Keratinocyte (primary cell): ENCODE measurements around the gene PCCA. TPM values are rescaled to one million over a fixed set of nuclear protein-coding genes. Genes with fewer than 3 reads are reported as not detected.

Source experiments
- DNase-seq: peaks from one replicate; pipeline ENCODE4 v3.0.0-alpha.2; 2011; ENCODE audit warnings: low read depth, missing footprints, low spot score
- FAIRE-seq: peaks from 2 replicates; lab custom pipeline; 2011; peaks lifted over from hg19 to GRCh38; lab: Jason Lieb, UNC
- H2AFZ ChIP-seq: 2 replicates; pipeline ENCODE4 v1.6.0; 2012; ENCODE audit warnings: low read length, control low read depth, inconsistent platforms; ENCODE audit not compliant: control insufficient read depth
- H3K27ac ChIP-seq: 2 replicates; pipeline ENCODE4 v1.5.1; 2011; ENCODE audit warnings: low read length; ENCODE audit not compliant: control insufficient read depth, insufficient read depth
- H3K27me3 ChIP-seq: 3 replicates; pipeline ENCODE4 v1.6.0; 2011; ENCODE audit warnings: low read length; ENCODE audit not compliant: control insufficient read depth, insufficient read depth; ENCODE audit errors: extremely low read depth
- H3K36me3 ChIP-seq, 2 experiments: 2 replicates in 1 of 2; 3 replicates in 1 of 2; pipeline ENCODE4 v1.5.1; 2011; ENCODE audit warnings: low read length in 2 of 2, mild to moderate bottlenecking in 1 of 2; ENCODE audit not compliant: control insufficient read depth in 2 of 2, insufficient read depth in 2 of 2; ENCODE audit errors: extremely low read depth in 1 of 2
- H3K4me1 ChIP-seq: 3 replicates; pipeline ENCODE4 v1.5.1; 2011; ENCODE audit warnings: low read length; ENCODE audit not compliant: control insufficient read depth, insufficient read depth; ENCODE audit errors: extremely low read depth
- H3K4me2 ChIP-seq: 3 replicates; pipeline ENCODE4 v1.6.0; 2011; ENCODE audit warnings: low read depth, low read length; ENCODE audit not compliant: control insufficient read depth, insufficient read depth; ENCODE audit errors: extremely low read depth
- H3K4me3 ChIP-seq, 3 experiments: fragments of 200-600 bp in 1 of 3; sonication (generic) in 1 of 3; 2 replicates in 2 of 3; 3 replicates in 1 of 3; pipeline ENCODE4 v1.5.1; 2011 to 2016; ENCODE audit warnings: low read length in 3 of 3, mild to moderate bottlenecking in 3 of 3, control low read depth in 2 of 3, inconsistent platforms in 1 of 3, low read depth in 1 of 3, mixed read lengths in 1 of 3, mixed run types in 1 of 3, moderate library complexity in 1 of 3; ENCODE audit not compliant: control insufficient read depth in 2 of 3, insufficient read depth in 2 of 3; ENCODE audit errors: extremely low read depth in 1 of 3
- H3K79me2 ChIP-seq: 2 replicates; pipeline ENCODE4 v1.6.0; 2012; ENCODE audit warnings: low read length; ENCODE audit not compliant: control insufficient read depth, insufficient read depth
- H3K9ac ChIP-seq: 3 replicates; pipeline ENCODE4 v1.6.0; 2011; ENCODE audit warnings: low read length; ENCODE audit not compliant: control insufficient read depth, insufficient read depth; ENCODE audit errors: extremely low read depth
- H3K9me1 ChIP-seq: 3 replicates; pipeline ENCODE4 v1.6.0; 2011; ENCODE audit warnings: low read length; ENCODE audit not compliant: control insufficient read depth, insufficient read depth; ENCODE audit errors: extremely low read depth
- H3K9me3 ChIP-seq: 2 replicates; pipeline ENCODE4 v1.5.1; 2012; ENCODE audit warnings: low read depth, low read length; ENCODE audit not compliant: control insufficient read depth
- H4K20me1 ChIP-seq: 3 replicates; pipeline ENCODE4 v1.6.0; 2011; ENCODE audit warnings: low read length; ENCODE audit not compliant: control insufficient read depth, insufficient read depth; ENCODE audit errors: extremely low read depth
- CTCF ChIP-seq, 3 experiments: IDR thresholded peaks in 1 of 3; conservative IDR thresholded peaks in 1 of 3; optimal IDR thresholded peaks in 1 of 3; 2 replicates in 2 of 3; 3 replicates in 1 of 3; pipeline versions ENCODE3 to v1.5.1; 2011; ENCODE audit warnings: low read length in 3 of 3, mild to moderate bottlenecking in 3 of 3, moderate library complexity in 2 of 3, control low read depth in 1 of 3, inconsistent platforms in 1 of 3; ENCODE audit not compliant: insufficient read depth in 2 of 3; ENCODE audit errors: extremely low read depth in 1 of 3
- EZH2 ChIP-seq: IDR thresholded peaks from one replicate; pipeline ENCODE4 v1.6.1; 2012; ENCODE audit warnings: inconsistent platforms, mild to moderate bottlenecking, low read length, moderate library complexity
- dilution Hi-C: fragments of 300-500 bp; cut with MboI; formaldehyde crosslinking; loops from one replicate; pipeline ENCODE4 v1.7.0; 2020; ENCODE audit warnings: low sequenced_read_pairs; ENCODE audit not compliant: extremely low pct_ligation_motif_present
- polyA plus RNA-seq, 5 experiments: library from polyadenylated mRNA; depleted of rRNA in 3 of 5; stranded (reverse) in 3 of 5; stranded (forward) in 1 of 5; unstranded in 1 of 5; fragments of >200 nt; gene quantifications; 1 replicate in 1 of 5; 2 replicates in 3 of 5; 3 replicates in 1 of 5; pipeline versions ENCODE4 v1.2.1 to v1.2.3, GENCODE V29; 2011 to 2012; ENCODE audit warnings: missing spikeins in 2 of 5, low read depth in 1 of 5, low replicate concordance in 1 of 5

Gene PCCA
- polyA plus RNA-seq, 1 donor (not counting 4 experiments of a cell fraction or from before 2014, with no cell fraction given) = 8.1 TPM

- no peaks in the 10 kb centered on the region for H3K9me1 ChIP-seq
- no peak overlapping the region for H3K27ac ChIP-seq
- H3K4me2 ChIP-seq = no peak overlapping the region
- no peak overlapping the region for H3K9ac ChIP-seq
- H4K20me1 ChIP-seq = no peaks in the 10 kb centered on the region
- no peaks in the 10 kb centered on the region for H3K79me2 ChIP-seq
- no peaks in the 10 kb centered on the region for H3K4me1 ChIP-seq
- H3K36me3 ChIP-seq = no peaks in the 10 kb centered on the region
- no peak overlapping the region for H2AFZ ChIP-seq
- no peak overlapping the region for H3K4me3 ChIP-seq
- FAIRE-seq = no peak
- H3K9me3 ChIP-seq = no peaks in the 10 kb centered on the region
- TF ChIP-seq EZH2 (no peak), CTCF (optimal IDR thresholded peaks at IDR 0.05 in 1 of 3, IDR thresholded peaks at IDR 0.05 in 1 of 3, conservative IDR thresholded peaks at IDR 0.05 in 1 of 3; ENCODE audit: extremely low read depth in 1 of 3, insufficient read depth in 2 of 3, low read length in 3 of 3) (no peak)
- DNase-seq = no peak
- H3K27me3 ChIP-seq = no peaks in the 10 kb centered on the region
- dilution Hi-C loops = no loop called here
These were observed 354.5 kb downstream of the PCCA start for GRCh38 chr13:100443278-100443997.

GRCh38 chr13:100443998-100444328 is 355.1 kb downstream of the PCCA start:
- no peaks in the 10 kb centered on the region for H3K9me1 ChIP-seq
- H3K4me1 ChIP-seq = no peaks in the 10 kb centered on the region
- FAIRE-seq = no peak
- no peak for DNase-seq
- no peak overlapping the region for H3K27ac ChIP-seq
- no peaks in the 10 kb centered on the region for H3K27me3 ChIP-seq
- no peak overlapping the region for H3K4me2 ChIP-seq
- no peaks in the 10 kb centered on the region for H3K9me3 ChIP-seq
- TF ChIP-seq EZH2 (no peak), CTCF (optimal IDR thresholded peaks at IDR 0.05 in 1 of 3, IDR thresholded peaks at IDR 0.05 in 1 of 3, conservative IDR thresholded peaks at IDR 0.05 in 1 of 3; ENCODE audit: extremely low read depth in 1 of 3, insufficient read depth in 2 of 3, low read length in 3 of 3) (no peak)
- H2AFZ ChIP-seq = no peak overlapping the region
- no peaks in the 10 kb centered on the region for H3K36me3 ChIP-seq
- dilution Hi-C loops = no loop called here
- H3K79me2 ChIP-seq = no peaks in the 10 kb centered on the region
- H4K20me1 ChIP-seq = no peaks in the 10 kb centered on the region
- H3K9ac ChIP-seq = no peak overlapping the region
- no peak overlapping the region for H3K4me3 ChIP-seq
